ENCODE data around the gene APOO. TPM values are rescaled to one million over a fixed set of nuclear protein-coding genes. Genes with fewer than 3 reads are reported as not detected.

Gene APOO
- total and polyA plus RNA-seq, 4 donors = 5.4 to 18.0 (median 8.8) TPM

DNA sequence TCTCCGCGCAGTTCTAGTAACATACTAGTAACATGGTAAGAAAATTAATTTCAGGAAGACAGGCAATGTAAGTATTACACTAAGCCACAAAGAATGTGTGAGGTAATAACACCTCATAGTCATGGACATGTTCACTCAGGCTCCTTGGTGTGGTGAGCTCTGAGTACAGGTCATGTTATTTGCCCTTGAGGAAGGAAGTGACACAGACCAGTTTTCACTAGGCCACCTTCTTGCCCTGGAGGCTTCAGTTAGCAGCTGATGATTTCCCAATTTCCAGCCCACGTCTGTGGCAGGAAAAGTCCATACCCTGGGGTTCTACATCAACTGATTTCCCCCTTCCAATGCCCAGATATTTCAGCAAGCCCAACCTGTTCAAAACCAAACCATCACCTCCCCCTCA lies 6.7 kb downstream of the APOO start:
- Histone ChIP-seq H3K27ac (ENCODE audit: low read depth in 1 of 2, low read length in 2 of 2) (peak overlapping the region; percentile 60 to 80), H3K9me3 (ENCODE audit: control insufficient read depth in 4 of 4, low read length in 3 of 4) (no peaks in the 10 kb centered on the region), H3K4me3 (ENCODE audit: low read depth in 1 of 3, low read length in 3 of 3) (no peak overlapping the region), H3K36me3 (ENCODE audit: control insufficient read depth in 4 of 4, insufficient read depth in 3 of 4, low read depth in 1 of 4, low read length in 3 of 4) (no peaks in the 10 kb centered on the region), H3K4me1 (ENCODE audit: control insufficient read depth in 4 of 4, insufficient read depth in 4 of 4, low read length in 3 of 4) (peaks cover 2 to 14% (median 12%) of the 10 kb centered on the region in 4 donors), H3K27me3 (ENCODE audit: control insufficient read depth in 4 of 4, insufficient read depth in 4 of 4, low read length in 3 of 4) (no peaks in the 10 kb centered on the region), H3K9ac (ENCODE audit: low read depth in 1 of 2, low read length in 2 of 2) (peak overlapping the region in 1 of 2 donors; percentile 22)
- no peak for DNase-seq (ENCODE audit: low spot score)
- TF ChIP-seq NR2F2 (IDR thresholded peaks at IDR 0.05) (peak; percentile 12), EGR1 (IDR thresholded peaks at IDR 0.05; ENCODE audit: low read depth in 2 of 2) (no peak), HNF4A (conservative IDR thresholded peaks at IDR 0.05) (no peak), GABPA (IDR thresholded peaks at IDR 0.05 in 1 of 2, conservative IDR thresholded peaks at IDR 0.05 in 1 of 2) (no peak), YY1 (IDR thresholded peaks at IDR 0.05) (no peak)
- WGBS = 71% methylated on average over 3 of the region's 3 CpGs

GRCh38 chrX:23900220-23900797 lies 7.4 kb downstream of the APOO start:
- TF ChIP-seq FOXA1 (IDR thresholded peaks at IDR 0.05) (no peak), HNF4A (conservative IDR thresholded peaks at IDR 0.05) (no peak)
- TF ChIP-seq, protein P1, sequence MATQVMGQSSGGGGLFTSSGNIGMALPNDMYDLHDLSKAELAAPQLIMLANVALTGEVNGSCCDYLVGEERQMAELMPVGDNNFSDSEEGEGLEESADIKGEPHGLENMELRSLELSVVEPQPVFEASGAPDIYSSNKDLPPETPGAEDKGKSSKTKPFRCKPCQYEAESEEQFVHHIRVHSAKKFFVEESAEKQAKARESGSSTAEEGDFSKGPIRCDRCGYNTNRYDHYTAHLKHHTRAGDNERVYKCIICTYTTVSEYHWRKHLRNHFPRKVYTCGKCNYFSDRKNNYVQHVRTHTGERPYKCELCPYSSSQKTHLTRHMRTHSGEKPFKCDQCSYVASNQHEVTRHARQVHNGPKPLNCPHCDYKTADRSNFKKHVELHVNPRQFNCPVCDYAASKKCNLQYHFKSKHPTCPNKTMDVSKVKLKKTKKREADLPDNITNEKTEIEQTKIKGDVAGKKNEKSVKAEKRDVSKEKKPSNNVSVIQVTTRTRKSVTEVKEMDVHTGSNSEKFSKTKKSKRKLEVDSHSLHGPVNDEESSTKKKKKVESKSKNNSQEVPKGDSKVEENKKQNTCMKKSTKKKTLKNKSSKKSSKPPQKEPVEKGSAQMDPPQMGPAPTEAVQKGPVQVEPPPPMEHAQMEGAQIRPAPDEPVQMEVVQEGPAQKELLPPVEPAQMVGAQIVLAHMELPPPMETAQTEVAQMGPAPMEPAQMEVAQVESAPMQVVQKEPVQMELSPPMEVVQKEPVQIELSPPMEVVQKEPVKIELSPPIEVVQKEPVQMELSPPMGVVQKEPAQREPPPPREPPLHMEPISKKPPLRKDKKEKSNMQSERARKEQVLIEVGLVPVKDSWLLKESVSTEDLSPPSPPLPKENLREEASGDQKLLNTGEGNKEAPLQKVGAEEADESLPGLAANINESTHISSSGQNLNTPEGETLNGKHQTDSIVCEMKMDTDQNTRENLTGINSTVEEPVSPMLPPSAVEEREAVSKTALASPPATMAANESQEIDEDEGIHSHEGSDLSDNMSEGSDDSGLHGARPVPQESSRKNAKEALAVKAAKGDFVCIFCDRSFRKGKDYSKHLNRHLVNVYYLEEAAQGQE (IDR thresholded peaks at IDR 0.05) = no peak
- H3K4me1 ChIP-seq (ENCODE audit: control insufficient read depth in 4 of 4, insufficient read depth in 4 of 4, low read length in 3 of 4) = peaks cover 2 to 14% (median 12%) of the 10 kb centered on the region in 4 donors
- no peak overlapping the region for H3K27ac ChIP-seq (ENCODE audit: low read depth in 1 of 2, low read length in 2 of 2)
- no peak overlapping the region for H3K4me3 ChIP-seq (ENCODE audit: low read depth in 1 of 3, low read length in 3 of 3)
- H3K9ac ChIP-seq (ENCODE audit: low read depth in 1 of 2, low read length in 2 of 2) = no peak overlapping the region
- DNase-seq (ENCODE audit: low spot score) = no peak
- H3K27me3 ChIP-seq (ENCODE audit: control insufficient read depth in 4 of 4, insufficient read depth in 4 of 4, low read length in 3 of 4) = no peaks in the 10 kb centered on the region
- H3K9me3 ChIP-seq (ENCODE audit: control insufficient read depth in 4 of 4, low read length in 3 of 4) = no peaks in the 10 kb centered on the region
- no peaks in the 10 kb centered on the region for H3K36me3 ChIP-seq (ENCODE audit: control insufficient read depth in 4 of 4, insufficient read depth in 3 of 4, low read depth in 1 of 4, low read length in 3 of 4)
- WGBS = 86% methylated on average over 12 of the region's 12 CpGs

- no peaks in the 10 kb centered on the region for H3K9me3 ChIP-seq (ENCODE audit: control insufficient read depth in 4 of 4, low read length in 3 of 4)
- no peak overlapping the region for H3K4me3 ChIP-seq (ENCODE audit: low read depth in 1 of 3, low read length in 3 of 3)
- no peaks in the 10 kb centered on the region for H3K27me3 ChIP-seq (ENCODE audit: control insufficient read depth in 4 of 4, insufficient read depth in 4 of 4, low read length in 3 of 4)
- no peak overlapping the region for H3K27ac ChIP-seq (ENCODE audit: low read depth in 1 of 2, low read length in 2 of 2)
- H3K9ac ChIP-seq (ENCODE audit: low read depth in 1 of 2, low read length in 2 of 2) = no peak overlapping the region
- WGBS = 73% methylated on average over 3 of the region's 3 CpGs
- DNase-seq (ENCODE audit: low spot score) = no peak
- H3K36me3 ChIP-seq (ENCODE audit: control insufficient read depth in 4 of 4, insufficient read depth in 3 of 4, low read depth in 1 of 4, low read length in 3 of 4) = no peaks in the 10 kb centered on the region
- H3K4me1 ChIP-seq (ENCODE audit: control insufficient read depth in 4 of 4, insufficient read depth in 4 of 4, low read length in 3 of 4) = peaks cover 2 to 14% (median 12%) of the 10 kb centered on the region in 4 donors
- TF ChIP-seq RAD21 (IDR thresholded peaks at IDR 0.05) (no peak), FOXA1 (IDR thresholded peaks at IDR 0.05) (no peak), HNF4G (IDR thresholded peaks at IDR 0.05) (no peak), GABPA (IDR thresholded peaks at IDR 0.05 in 1 of 2, conservative IDR thresholded peaks at IDR 0.05 in 1 of 2) (no peak), HNF4A (conservative IDR thresholded peaks at IDR 0.05) (no peak), ATF3 (IDR thresholded peaks at IDR 0.05) (no peak), EGR1 (IDR thresholded peaks at IDR 0.05; ENCODE audit: low read depth in 2 of 2) (no peak), JUND (IDR thresholded peaks at IDR 0.05) (no peak), YY1 (IDR thresholded peaks at IDR 0.05) (no peak), SP1 (IDR thresholded peaks at IDR 0.05) (no peak), CTCF (IDR thresholded peaks at IDR 0.05; ENCODE audit: low read depth, low read length, missing input control) (no peak), TAF1 (conservative IDR thresholded peaks at IDR 0.05) (no peak)
- TF ChIP-seq, protein P2, sequence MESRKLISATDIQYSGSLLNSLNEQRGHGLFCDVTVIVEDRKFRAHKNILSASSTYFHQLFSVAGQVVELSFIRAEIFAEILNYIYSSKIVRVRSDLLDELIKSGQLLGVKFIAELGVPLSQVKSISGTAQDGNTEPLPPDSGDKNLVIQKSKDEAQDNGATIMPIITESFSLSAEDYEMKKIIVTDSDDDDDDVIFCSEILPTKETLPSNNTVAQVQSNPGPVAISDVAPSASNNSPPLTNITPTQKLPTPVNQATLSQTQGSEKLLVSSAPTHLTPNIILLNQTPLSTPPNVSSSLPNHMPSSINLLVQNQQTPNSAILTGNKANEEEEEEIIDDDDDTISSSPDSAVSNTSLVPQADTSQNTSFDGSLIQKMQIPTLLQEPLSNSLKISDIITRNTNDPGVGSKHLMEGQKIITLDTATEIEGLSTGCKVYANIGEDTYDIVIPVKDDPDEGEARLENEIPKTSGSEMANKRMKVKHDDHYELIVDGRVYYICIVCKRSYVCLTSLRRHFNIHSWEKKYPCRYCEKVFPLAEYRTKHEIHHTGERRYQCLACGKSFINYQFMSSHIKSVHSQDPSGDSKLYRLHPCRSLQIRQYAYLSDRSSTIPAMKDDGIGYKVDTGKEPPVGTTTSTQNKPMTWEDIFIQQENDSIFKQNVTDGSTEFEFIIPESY (IDR thresholded peaks at IDR 0.05) = no peak
- TF ChIP-seq, protein P3, sequence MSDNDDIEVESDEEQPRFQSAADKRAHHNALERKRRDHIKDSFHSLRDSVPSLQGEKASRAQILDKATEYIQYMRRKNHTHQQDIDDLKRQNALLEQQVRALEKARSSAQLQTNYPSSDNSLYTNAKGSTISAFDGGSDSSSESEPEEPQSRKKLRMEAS (IDR thresholded peaks at IDR 0.05) = no peak
Measured at GRCh38 chrX:23898412-23898959, 9.3 kb downstream of the APOO start.
